CD4-positive, alpha-beta T cell treated with Interleukin-2 at 100 ng/mL for 4 hours (primary cell): ENCODE results near the gene MYL10.

Experiments
- DNase-seq: peaks from one replicate; pipeline ENCODE4 v3.0.0-alpha.2; 2020; ENCODE audit warnings: low spot score

The MYL10 gene

GRCh38 chr7:101629171-101629570 is at the start of gene MYL10:
Gene MYL10 (minus strand): TSS chr7:101629296. CDS start chr7:101629118, 178 bp downstream.
- DNase-seq = no peak

GRCh38 chr7:101678658-101679057 is 49.6 kb upstream of the MYL10 start:
- DNase-seq = no peak

- DNase-seq = no peak
Observed at GRCh38 chr7:101677797-101678479, 48.8 kb upstream of the MYL10 start.

GRCh38 chr7:101677391-101677790 is 48.3 kb upstream of the MYL10 start:
- DNase-seq = no peak

- DNase-seq = no peak
Observed at GRCh38 chr7:101676956-101677355, 47.9 kb upstream of the MYL10 start.

- DNase-seq = no peak
Observed at GRCh38 chr7:101676062-101676598, 47.0 kb upstream of the MYL10 start.

GRCh38 chr7:101674439-101674838 is 45.3 kb upstream of the MYL10 start:
- DNase-seq = no peak

- no peak for DNase-seq
Observed at GRCh38 chr7:101673951-101674350, 44.9 kb upstream of the MYL10 start.

- no peak for DNase-seq
Observed at GRCh38 chr7:101673315-101673714, 44.2 kb upstream of the MYL10 start.

- no peak for DNase-seq
Observed at GRCh38 chr7:101671371-101672356, 42.6 kb upstream of the MYL10 start.

GRCh38 chr7:101669307-101669706 is 40.2 kb upstream of the MYL10 start:
- no peak for DNase-seq

GRCh38 chr7:101668726-101669125 is 39.6 kb upstream of the MYL10 start:
- DNase-seq = no peak

- DNase-seq = no peak
Observed at GRCh38 chr7:101667920-101668319, 38.8 kb upstream of the MYL10 start.

- no peak for DNase-seq
Observed at GRCh38 chr7:101667399-101667798, 38.3 kb upstream of the MYL10 start.

- DNase-seq = no peak
Observed at GRCh38 chr7:101666741-101667140, 37.6 kb upstream of the MYL10 start.

GRCh38 chr7:101666293-101666692 is 37.2 kb upstream of the MYL10 start:
- no peak for DNase-seq

- DNase-seq = no peak
Observed at GRCh38 chr7:101664893-101665471, 35.9 kb upstream of the MYL10 start.

GRCh38 chr7:101664436-101664835 is 35.3 kb upstream of the MYL10 start:
- DNase-seq = no peak

- no peak for DNase-seq
Observed at GRCh38 chr7:101663747-101664146, 34.7 kb upstream of the MYL10 start.

GRCh38 chr7:101662447-101662998 is 33.4 kb upstream of the MYL10 start:
- no peak for DNase-seq

- DNase-seq = no peak
Observed at GRCh38 chr7:101659706-101660105, 30.6 kb upstream of the MYL10 start.

- no peak for DNase-seq
Observed at GRCh38 chr7:101657171-101657570, 28.1 kb upstream of the MYL10 start.
